Measurements from ENCODE around the gene JOSD1. TPM values are rescaled to one million over a fixed set of nuclear protein-coding genes. Genes with fewer than 3 reads are reported as not detected.

Gene JOSD1
- total and polyA plus RNA-seq, 9 of the 15 experiments (the other 6 are each of a cell fraction or from before 2014, with no cell fraction given), result 8.9 to 39.1 (median 30.4) TPM

Small RNA genes lying within 50 kb of the gene (small RNA-seq; reads per million reads assigned to genes)
- not detected for gene AL021707.8

Other genes starting within 250 kb of the JOSD1 start
Only the 7 nearest of the 12 such genes appear.
- 13.4 and 15.1 TPM in 2 replicates for gene DMC1, start 130.8 kb downstream of the JOSD1 start, total RNA-seq (2014; rRNA removed)
- 11.4 and 11.7 TPM in 2 replicates for gene DMC1, start 130.8 kb downstream of the JOSD1 start, total RNA-seq (2014; rRNA removed; fragmentation: Illumina TruSeq; extraction: Trizol)
- gene DMC1, start 130.8 kb downstream of the JOSD1 start, total RNA-seq (2015; rRNA removed; fragmentation: Illumina TruSeq; extraction: Trizol), result 12.1 and 14.5 TPM in 2 replicates
- 5.2 and 5.5 TPM in 2 replicates for gene DMC1, start 130.8 kb downstream of the JOSD1 start, total RNA-seq (2021)
- gene DMC1, start 130.8 kb downstream of the JOSD1 start, polyA plus RNA-seq (2011; rRNA removed), result 4.8 and 8.2 TPM in 2 replicates
- gene DMC1, start 130.8 kb downstream of the JOSD1 start, polyA plus RNA-seq (2014; fragmentation: Illumina TruSeq; extraction: Trizol), result 9.8 and 11.9 TPM in 2 replicates
- 1 to 10 TPM; 8.4 to 8.7 TPM for gene DMC1, start 130.8 kb downstream of the JOSD1 start, polyA plus RNA-seq (2014; fragmentation: Nextera tagmentation; extraction: Ambion mirVana)
- gene DMC1, start 130.8 kb downstream of the JOSD1 start, polyA plus RNA-seq (2014; rRNA removed), result 55.5 and 73.8 TPM in 2 replicates
- gene FAM227A, start 44.6 kb downstream of the JOSD1 start, total RNA-seq (2014; rRNA removed), result 0.54 and 0.73 TPM in 2 replicates
- 0.80 and 0.91 TPM in 2 replicates for gene FAM227A, start 44.6 kb downstream of the JOSD1 start, total RNA-seq (2014; rRNA removed; fragmentation: Illumina TruSeq; extraction: Trizol)
- 0.57 and 0.83 TPM in 2 replicates for gene FAM227A, start 44.6 kb downstream of the JOSD1 start, total RNA-seq (2015; rRNA removed; fragmentation: Illumina TruSeq; extraction: Trizol)
- gene FAM227A, start 44.6 kb downstream of the JOSD1 start, total RNA-seq (2021), result 1.2 and 1.4 TPM in 2 replicates
- 1.5 and 2.2 TPM in 2 replicates for gene FAM227A, start 44.6 kb downstream of the JOSD1 start, polyA plus RNA-seq (2011; rRNA removed)
- 0.55 and 0.64 TPM in 2 replicates for gene FAM227A, start 44.6 kb downstream of the JOSD1 start, polyA plus RNA-seq (2014; fragmentation: Illumina TruSeq; extraction: Trizol)
- gene FAM227A, start 44.6 kb downstream of the JOSD1 start, polyA plus RNA-seq (2014; fragmentation: Nextera tagmentation; extraction: Ambion mirVana), result under 1 TPM; 0.10 to 0.31 TPM
- 0.89 and 0.94 TPM in 2 replicates for gene FAM227A, start 44.6 kb downstream of the JOSD1 start, polyA plus RNA-seq (2014; rRNA removed)
- 7.8 and 8.8 TPM in 2 replicates for gene CBY1, start 44.3 kb downstream of the JOSD1 start, total RNA-seq (2014; rRNA removed)
- 8.2 and 8.9 TPM in 2 replicates for gene CBY1, start 44.3 kb downstream of the JOSD1 start, total RNA-seq (2014; rRNA removed; fragmentation: Illumina TruSeq; extraction: Trizol)
- gene CBY1, start 44.3 kb downstream of the JOSD1 start, total RNA-seq (2015; rRNA removed; fragmentation: Illumina TruSeq; extraction: Trizol), result 5.4 and 5.7 TPM in 2 replicates
- gene CBY1, start 44.3 kb downstream of the JOSD1 start, total RNA-seq (2021), result 7.8 and 8.6 TPM in 2 replicates
- gene CBY1, start 44.3 kb downstream of the JOSD1 start, polyA plus RNA-seq (2011; rRNA removed), result 17.0 and 18.4 TPM in 2 replicates
- gene CBY1, start 44.3 kb downstream of the JOSD1 start, polyA plus RNA-seq (2014; fragmentation: Illumina TruSeq; extraction: Trizol), result 12.2 and 14.3 TPM in 2 replicates
- 10 to 100 TPM; 15.4 to 19.7 TPM for gene CBY1, start 44.3 kb downstream of the JOSD1 start, polyA plus RNA-seq (2014; fragmentation: Nextera tagmentation; extraction: Ambion mirVana)
- 10.8 and 15.5 TPM in 2 replicates for gene CBY1, start 44.3 kb downstream of the JOSD1 start, polyA plus RNA-seq (2014; rRNA removed)
- 73.8 and 92.1 TPM in 2 replicates for gene TOMM22, start 19.0 kb downstream of the JOSD1 start, total RNA-seq (2014; rRNA removed)
- 78.6 and 87.9 TPM in 2 replicates for gene TOMM22, start 19.0 kb downstream of the JOSD1 start, total RNA-seq (2014; rRNA removed; fragmentation: Illumina TruSeq; extraction: Trizol)
- 76.2 and 82.8 TPM in 2 replicates for gene TOMM22, start 19.0 kb downstream of the JOSD1 start, total RNA-seq (2015; rRNA removed; fragmentation: Illumina TruSeq; extraction: Trizol)
- 101 and 108 TPM in 2 replicates for gene TOMM22, start 19.0 kb downstream of the JOSD1 start, total RNA-seq (2021)
- gene TOMM22, start 19.0 kb downstream of the JOSD1 start, polyA plus RNA-seq (2011; rRNA removed), result 46.9 and 49.6 TPM in 2 replicates
- 97.6 and 101 TPM in 2 replicates for gene TOMM22, start 19.0 kb downstream of the JOSD1 start, polyA plus RNA-seq (2014; fragmentation: Illumina TruSeq; extraction: Trizol)
- 10 to 100 TPM; 25.8 to 36.3 TPM for gene TOMM22, start 19.0 kb downstream of the JOSD1 start, polyA plus RNA-seq (2014; fragmentation: Nextera tagmentation; extraction: Ambion mirVana)
- gene TOMM22, start 19.0 kb downstream of the JOSD1 start, polyA plus RNA-seq (2014; rRNA removed), result 58.3 and 59.8 TPM in 2 replicates
- 24.4 and 25.0 TPM in 2 replicates for gene GTPBP1, start 5.0 kb upstream of the JOSD1 start, total RNA-seq (2014; rRNA removed)
- gene GTPBP1, start 5.0 kb upstream of the JOSD1 start, total RNA-seq (2014; rRNA removed; fragmentation: Illumina TruSeq; extraction: Trizol), result 14.5 and 17.5 TPM in 2 replicates
- 15.9 and 16.0 TPM in 2 replicates for gene GTPBP1, start 5.0 kb upstream of the JOSD1 start, total RNA-seq (2015; rRNA removed; fragmentation: Illumina TruSeq; extraction: Trizol)
- gene GTPBP1, start 5.0 kb upstream of the JOSD1 start, total RNA-seq (2021), result 43.0 and 53.2 TPM in 2 replicates
- gene GTPBP1, start 5.0 kb upstream of the JOSD1 start, polyA plus RNA-seq (2011; rRNA removed), result 23.3 and 38.4 TPM in 2 replicates
- gene GTPBP1, start 5.0 kb upstream of the JOSD1 start, polyA plus RNA-seq (2014; fragmentation: Illumina TruSeq; extraction: Trizol), result 30.6 and 38.6 TPM in 2 replicates
- gene GTPBP1, start 5.0 kb upstream of the JOSD1 start, polyA plus RNA-seq (2014; fragmentation: Nextera tagmentation; extraction: Ambion mirVana), result under 1 TPM; 0.83 to 0.95 TPM
- gene GTPBP1, start 5.0 kb upstream of the JOSD1 start, polyA plus RNA-seq (2014; rRNA removed), result 30.9 and 32.6 TPM in 2 replicates
- 31.0 and 42.6 TPM in 2 replicates for gene SUN2, start 55.1 kb upstream of the JOSD1 start, total RNA-seq (2014; rRNA removed)
- gene SUN2, start 55.1 kb upstream of the JOSD1 start, total RNA-seq (2014; rRNA removed; fragmentation: Illumina TruSeq; extraction: Trizol), result 5.2 and 7.1 TPM in 2 replicates
- 18.2 and 19.5 TPM in 2 replicates for gene SUN2, start 55.1 kb upstream of the JOSD1 start, total RNA-seq (2015; rRNA removed; fragmentation: Illumina TruSeq; extraction: Trizol)
- gene SUN2, start 55.1 kb upstream of the JOSD1 start, total RNA-seq (2021), result 37.2 and 38.8 TPM in 2 replicates
- 16.7 and 26.9 TPM in 2 replicates for gene SUN2, start 55.1 kb upstream of the JOSD1 start, polyA plus RNA-seq (2011; rRNA removed)
- 13.8 and 22.6 TPM in 2 replicates for gene SUN2, start 55.1 kb upstream of the JOSD1 start, polyA plus RNA-seq (2014; fragmentation: Illumina TruSeq; extraction: Trizol)
- under 1 TPM; 0.11 to 0.21 TPM for gene SUN2, start 55.1 kb upstream of the JOSD1 start, polyA plus RNA-seq (2014; fragmentation: Nextera tagmentation; extraction: Ambion mirVana)
- gene SUN2, start 55.1 kb upstream of the JOSD1 start, polyA plus RNA-seq (2014; rRNA removed), result 27.8 and 31.5 TPM in 2 replicates
- 5.2 and 7.5 TPM in 2 replicates for gene DNAL4, start 93.2 kb upstream of the JOSD1 start, total RNA-seq (2014; rRNA removed)
- gene DNAL4, start 93.2 kb upstream of the JOSD1 start, total RNA-seq (2014; rRNA removed; fragmentation: Illumina TruSeq; extraction: Trizol), result 4.2 and 4.7 TPM in 2 replicates
- 4.7 and 5.6 TPM in 2 replicates for gene DNAL4, start 93.2 kb upstream of the JOSD1 start, total RNA-seq (2015; rRNA removed; fragmentation: Illumina TruSeq; extraction: Trizol)
- gene DNAL4, start 93.2 kb upstream of the JOSD1 start, total RNA-seq (2021), result 5.9 and 6.1 TPM in 2 replicates
- 6.9 and 8.9 TPM in 2 replicates for gene DNAL4, start 93.2 kb upstream of the JOSD1 start, polyA plus RNA-seq (2011; rRNA removed)
- gene DNAL4, start 93.2 kb upstream of the JOSD1 start, polyA plus RNA-seq (2014; fragmentation: Illumina TruSeq; extraction: Trizol), result 9.4 and 11.3 TPM in 2 replicates
- under 1 TPM; 0.20 to 0.70 TPM for gene DNAL4, start 93.2 kb upstream of the JOSD1 start, polyA plus RNA-seq (2014; fragmentation: Nextera tagmentation; extraction: Ambion mirVana)
- 7.8 and 8.3 TPM in 2 replicates for gene DNAL4, start 93.2 kb upstream of the JOSD1 start, polyA plus RNA-seq (2014; rRNA removed)

All from K562 (cell line).